ENCODE data around the gene LTBP1.

DNA sequence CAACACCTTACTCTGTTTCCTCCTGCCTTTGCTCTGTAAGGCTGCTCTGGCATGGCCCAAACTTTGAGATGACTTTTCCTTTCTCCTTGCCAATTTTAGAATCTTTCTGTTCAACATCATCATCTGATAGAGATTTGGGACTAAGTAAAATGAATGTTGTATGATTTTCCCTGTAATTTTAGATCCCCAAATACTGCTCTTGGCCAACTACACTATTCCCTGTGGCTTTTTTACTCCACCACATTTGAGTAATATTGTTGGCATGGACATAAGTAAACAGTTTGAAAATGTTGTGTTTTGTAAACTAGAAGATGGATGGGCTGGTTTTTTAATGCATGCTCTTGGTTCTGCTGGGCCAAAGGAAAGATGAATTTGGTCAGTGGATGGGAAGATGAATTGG is 12.1 kb downstream of the LTBP1 start:
- TF ChIP-seq, protein P1, sequence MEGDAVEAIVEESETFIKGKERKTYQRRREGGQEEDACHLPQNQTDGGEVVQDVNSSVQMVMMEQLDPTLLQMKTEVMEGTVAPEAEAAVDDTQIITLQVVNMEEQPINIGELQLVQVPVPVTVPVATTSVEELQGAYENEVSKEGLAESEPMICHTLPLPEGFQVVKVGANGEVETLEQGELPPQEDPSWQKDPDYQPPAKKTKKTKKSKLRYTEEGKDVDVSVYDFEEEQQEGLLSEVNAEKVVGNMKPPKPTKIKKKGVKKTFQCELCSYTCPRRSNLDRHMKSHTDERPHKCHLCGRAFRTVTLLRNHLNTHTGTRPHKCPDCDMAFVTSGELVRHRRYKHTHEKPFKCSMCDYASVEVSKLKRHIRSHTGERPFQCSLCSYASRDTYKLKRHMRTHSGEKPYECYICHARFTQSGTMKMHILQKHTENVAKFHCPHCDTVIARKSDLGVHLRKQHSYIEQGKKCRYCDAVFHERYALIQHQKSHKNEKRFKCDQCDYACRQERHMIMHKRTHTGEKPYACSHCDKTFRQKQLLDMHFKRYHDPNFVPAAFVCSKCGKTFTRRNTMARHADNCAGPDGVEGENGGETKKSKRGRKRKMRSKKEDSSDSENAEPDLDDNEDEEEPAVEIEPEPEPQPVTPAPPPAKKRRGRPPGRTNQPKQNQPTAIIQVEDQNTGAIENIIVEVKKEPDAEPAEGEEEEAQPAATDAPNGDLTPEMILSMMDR (IDR thresholded peaks at IDR 0.05): no peak
- TF ChIP-seq POLR2A (IDR thresholded peaks at IDR 0.05): no peak
- TF ChIP-seq POLR2AphosphoS5 (IDR thresholded peaks at IDR 0.05): no peak

Measured in breast epithelium (tissue), 3 donors.